Activated T-helper 1 cell treated with anti-CD3 and anti-CD28 coated beads, Interleukin-12 subunit alpha, Interleukin-12 subunit beta, Interleukin-2, Interleukin-4 antibody, amounts not matched to agents 30 ng/mL and 10 ng/mL and 1 ng/mL, durations not matched to agents 14 hours and 24 hours and 36 hours (primary cell): ENCODE data around the gene GLT1D1. TPM values are rescaled to one million over a fixed set of nuclear protein-coding genes. Genes with fewer than 3 reads are reported as not detected.
A peak's percentile ranks its signal among the peaks of the same experiment; 100 is the strongest.

Experiments used
- DNase-seq: peaks from one replicate; pipeline ENCODE4 v3.0.0; 2021; ENCODE audit warnings: low spot score
- H3K27ac Mint-ChIP-seq: one replicate; pipeline ENCODE4 v1.8.0; 2021; ENCODE audit warnings: mild to moderate bottlenecking, mixed read lengths
- H3K27me3 Mint-ChIP-seq: one replicate; pipeline ENCODE4 v1.8.0; 2022; ENCODE audit warnings: mild to moderate bottlenecking, moderate library complexity, mixed read lengths; ENCODE audit not compliant: insufficient read depth
- H3K36me3 Mint-ChIP-seq: one replicate; pipeline ENCODE4 v1.8.0; 2021; ENCODE audit warnings: low read depth, mixed read lengths
- H3K4me1 Mint-ChIP-seq: one replicate; pipeline ENCODE4 v1.8.0; 2021; ENCODE audit warnings: low read depth, mixed read lengths
- H3K4me3 Mint-ChIP-seq: one replicate; pipeline ENCODE4 v1.8.0; 2021; ENCODE audit warnings: mild to moderate bottlenecking, moderate library complexity, mixed read lengths
- H3K9me3 Mint-ChIP-seq: one replicate; pipeline ENCODE4 v1.8.0; 2021; ENCODE audit warnings: mixed read lengths
- intact Hi-C: fragments of 100-400 bp; cut with micrococcal nuclease; formaldehyde crosslinking; loops from one replicate; pipeline ENCODE4 v1.15.1; 2024
- total RNA-seq: library from RNA; stranded (reverse); gene quantifications from 2 replicates; pipeline ENCODE4 v1.2.3, GENCODE V29; 2022

The GLT1D1 gene
- total RNA-seq, 1 donor from 2014 or later: 2.0 TPM

DNA sequence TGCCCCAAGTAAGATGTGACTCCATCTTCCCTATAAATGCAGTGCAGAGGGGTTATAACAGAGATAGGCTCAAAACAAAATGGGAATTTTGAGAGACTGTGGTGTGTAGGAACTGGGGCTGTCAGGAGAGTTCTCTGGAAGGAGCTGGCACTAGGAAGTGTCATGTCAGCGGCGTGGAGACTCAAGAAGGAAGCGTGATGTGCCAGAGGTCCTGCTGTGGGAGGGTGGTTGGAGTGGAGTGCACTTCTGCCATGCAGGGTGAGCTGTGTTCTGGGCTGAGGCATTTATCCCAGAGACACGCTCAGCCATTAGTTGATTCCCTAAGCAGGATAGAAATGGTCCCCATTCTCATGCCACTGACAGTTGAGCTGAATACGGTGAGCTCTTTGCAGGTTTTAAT, 19.0 kb downstream of the GLT1D1 start:
- H3K27ac Mint-ChIP-seq: no peak overlapping the region
- intact Hi-C loops: no loop called here
- DNase-seq: no peak
- peaks cover 14% of the 10 kb centered on the region for H3K9me3 Mint-ChIP-seq
- no peak overlapping the region for H3K4me3 Mint-ChIP-seq
- H3K36me3 Mint-ChIP-seq: peaks cover 3% of the 10 kb centered on the region
- no peaks in the 10 kb centered on the region for H3K4me1 Mint-ChIP-seq
- H3K27me3 Mint-ChIP-seq: peaks cover 3% of the 10 kb centered on the region

DNA sequence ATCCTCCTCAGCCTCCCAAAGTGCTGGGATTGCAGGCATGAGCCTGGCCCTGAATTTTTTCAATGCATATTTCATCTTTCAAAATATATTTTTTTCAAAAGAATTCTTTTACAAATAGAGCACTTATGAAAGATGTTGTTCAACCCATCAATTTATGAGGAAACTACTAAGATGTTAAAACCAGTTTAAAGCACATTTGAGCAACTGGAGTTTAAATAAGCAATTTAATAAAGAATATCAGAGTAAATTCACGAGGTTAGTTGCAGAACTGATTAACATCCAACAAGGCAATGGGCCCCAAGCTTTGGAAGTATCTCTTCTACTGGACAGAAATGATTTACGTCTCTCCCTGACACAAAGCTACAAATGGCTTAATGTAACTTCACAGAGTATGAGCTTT, 23.3 kb downstream of the GLT1D1 start:
- H3K4me3 Mint-ChIP-seq: no peak overlapping the region
- intact Hi-C loops: no loop called here
- H3K9me3 Mint-ChIP-seq: peaks cover 18% of the 10 kb centered on the region
- H3K36me3 Mint-ChIP-seq: peaks cover 3% of the 10 kb centered on the region
- DNase-seq: no peak
- H3K27ac Mint-ChIP-seq: no peak overlapping the region
- H3K4me1 Mint-ChIP-seq: no peaks in the 10 kb centered on the region
- H3K27me3 Mint-ChIP-seq: no peaks in the 10 kb centered on the region

DNA sequence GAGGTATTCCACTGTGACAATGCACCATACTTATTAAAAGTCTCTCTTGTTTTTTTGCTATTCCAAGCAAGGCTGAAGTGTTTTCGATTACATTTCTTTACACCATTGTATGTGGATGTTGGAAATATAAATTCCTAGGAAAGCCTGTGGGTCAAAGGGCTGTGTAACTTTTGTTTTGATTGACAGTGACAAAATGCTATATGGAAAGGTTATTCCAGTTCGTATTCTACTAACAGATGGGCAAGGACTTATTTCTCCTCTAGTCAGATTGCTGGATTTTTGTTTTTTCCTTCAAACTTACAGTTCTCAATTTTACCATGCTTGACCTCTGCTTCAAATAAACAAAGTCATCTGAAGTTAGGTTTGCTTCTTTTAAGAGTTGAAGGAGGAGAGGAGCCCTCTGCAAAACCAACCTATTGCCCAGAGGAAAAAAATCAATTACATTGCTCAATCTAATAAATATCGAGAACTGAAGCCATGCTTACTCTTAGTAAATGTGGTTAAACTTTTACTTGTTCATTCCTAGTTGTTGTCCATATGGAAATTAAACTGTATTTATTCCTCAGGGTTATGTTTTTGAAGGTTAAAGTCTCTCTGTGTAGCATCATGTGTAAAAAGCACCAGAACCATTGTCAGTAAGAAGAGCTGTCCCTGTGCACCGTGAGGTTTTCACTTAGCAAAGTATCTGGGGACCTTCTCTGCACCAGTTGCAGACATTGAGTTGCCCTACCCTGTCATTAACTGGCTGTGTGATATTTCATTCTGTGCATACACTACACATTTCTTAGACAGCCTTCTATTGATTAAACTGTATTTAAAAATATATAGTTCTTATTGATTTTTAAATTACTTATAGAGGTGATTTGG, 26.9 kb downstream of the GLT1D1 start:
- intact Hi-C loops: no loop called here

DNA sequence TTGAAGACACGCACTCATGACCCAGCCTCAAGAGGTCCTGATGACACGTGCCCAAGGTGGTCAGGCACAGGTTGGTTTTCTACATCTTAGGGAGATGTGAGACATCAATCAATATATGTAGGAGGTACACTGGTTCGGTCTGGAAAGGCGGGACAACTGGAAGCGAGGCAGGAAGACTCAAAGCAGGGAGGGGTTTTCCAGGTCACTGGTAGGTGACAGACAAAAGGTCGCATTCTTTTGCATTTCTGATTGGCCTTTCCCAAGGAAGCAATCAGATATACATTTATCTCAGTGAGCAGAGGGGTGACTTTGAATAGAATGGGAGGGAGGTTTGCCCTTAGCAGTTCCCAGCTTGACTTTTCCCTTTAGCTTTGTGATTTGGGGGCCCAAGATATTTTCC, 38.6 kb downstream of the GLT1D1 start:
- intact Hi-C loops: no loop called here
- H3K9me3 Mint-ChIP-seq: no peaks in the 10 kb centered on the region
- peaks cover 2% of the 10 kb centered on the region for H3K27me3 Mint-ChIP-seq
- no peak for DNase-seq
- H3K4me3 Mint-ChIP-seq: no peak overlapping the region
- no peak overlapping the region for H3K27ac Mint-ChIP-seq
- no peaks in the 10 kb centered on the region for H3K36me3 Mint-ChIP-seq
- no peaks in the 10 kb centered on the region for H3K4me1 Mint-ChIP-seq

More for the DNA sequence above, 26.9 kb downstream of the GLT1D1 start:
- Mint-ChIP-seq H3K9me3 (peaks cover 13% of the 10 kb centered on the region), H3K27me3 (no peaks in the 10 kb centered on the region), H3K4me1 (no peaks in the 10 kb centered on the region), H3K27ac (no peak overlapping the region), H3K4me3 (no peak overlapping the region), H3K36me3 (peaks cover 3% of the 10 kb centered on the region)
- DNase-seq: no peak

DNA sequence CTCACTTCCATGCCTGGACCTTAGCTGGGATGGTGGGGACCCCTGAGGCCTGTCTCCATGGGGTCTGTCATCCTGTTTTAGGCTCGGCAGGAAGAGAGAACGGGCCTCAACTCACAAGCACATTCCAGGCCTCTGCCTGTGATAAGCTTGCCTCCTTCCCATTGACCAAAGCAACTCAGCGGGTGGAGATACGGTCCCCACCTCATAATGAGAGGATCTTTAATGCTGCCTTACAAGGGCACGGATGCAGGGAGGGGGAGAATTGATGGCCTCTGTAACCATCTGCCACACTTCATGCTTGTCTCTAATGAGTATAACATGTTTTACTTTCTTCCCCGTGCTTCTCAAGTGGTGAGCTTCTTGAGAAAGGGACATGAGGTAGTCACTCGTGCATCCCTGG, 50.0 kb downstream of the GLT1D1 start:
- no peaks in the 10 kb centered on the region for H3K36me3 Mint-ChIP-seq
- no peak overlapping the region for H3K4me3 Mint-ChIP-seq
- H3K9me3 Mint-ChIP-seq: no peaks in the 10 kb centered on the region
- intact Hi-C loops: no loop called here
- no peaks in the 10 kb centered on the region for H3K4me1 Mint-ChIP-seq
- H3K27ac Mint-ChIP-seq: no peak overlapping the region
- DNase-seq: no peak
- no peaks in the 10 kb centered on the region for H3K27me3 Mint-ChIP-seq

DNA sequence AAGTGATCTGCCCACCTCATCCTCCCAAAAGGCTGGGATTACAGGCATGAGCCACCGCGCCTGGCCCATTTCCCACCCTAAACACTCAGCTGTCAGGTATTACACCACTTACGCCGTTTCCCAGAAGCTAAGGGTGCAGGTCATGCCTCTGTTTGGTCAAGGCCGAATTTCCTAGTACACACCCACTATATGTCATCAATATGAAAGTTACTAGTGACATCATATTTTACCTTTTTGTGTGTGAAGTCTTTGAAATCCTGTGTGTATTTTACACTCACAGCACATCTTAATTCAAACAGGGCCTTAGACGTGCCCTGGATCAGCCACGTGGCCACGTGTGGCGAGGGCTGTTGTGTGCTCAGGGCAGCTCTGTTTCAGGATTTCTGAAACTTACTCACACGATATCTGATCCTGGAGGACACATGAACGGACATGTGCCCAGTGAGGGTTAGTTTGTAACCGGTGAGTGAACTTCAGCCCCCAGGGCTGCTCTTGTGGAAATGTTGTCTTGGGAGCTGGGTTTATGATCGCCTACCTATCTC, 51.8 kb downstream of the GLT1D1 start:
- Mint-ChIP-seq H3K4me3 (no peak overlapping the region), H3K27ac (no peak overlapping the region), H3K27me3 (peaks cover 2% of the 10 kb centered on the region), H3K4me1 (peaks cover 6% of the 10 kb centered on the region), H3K9me3 (no peaks in the 10 kb centered on the region), H3K36me3 (no peaks in the 10 kb centered on the region)
- DNase-seq: no peak
- intact Hi-C loops: no loop called here

DNA sequence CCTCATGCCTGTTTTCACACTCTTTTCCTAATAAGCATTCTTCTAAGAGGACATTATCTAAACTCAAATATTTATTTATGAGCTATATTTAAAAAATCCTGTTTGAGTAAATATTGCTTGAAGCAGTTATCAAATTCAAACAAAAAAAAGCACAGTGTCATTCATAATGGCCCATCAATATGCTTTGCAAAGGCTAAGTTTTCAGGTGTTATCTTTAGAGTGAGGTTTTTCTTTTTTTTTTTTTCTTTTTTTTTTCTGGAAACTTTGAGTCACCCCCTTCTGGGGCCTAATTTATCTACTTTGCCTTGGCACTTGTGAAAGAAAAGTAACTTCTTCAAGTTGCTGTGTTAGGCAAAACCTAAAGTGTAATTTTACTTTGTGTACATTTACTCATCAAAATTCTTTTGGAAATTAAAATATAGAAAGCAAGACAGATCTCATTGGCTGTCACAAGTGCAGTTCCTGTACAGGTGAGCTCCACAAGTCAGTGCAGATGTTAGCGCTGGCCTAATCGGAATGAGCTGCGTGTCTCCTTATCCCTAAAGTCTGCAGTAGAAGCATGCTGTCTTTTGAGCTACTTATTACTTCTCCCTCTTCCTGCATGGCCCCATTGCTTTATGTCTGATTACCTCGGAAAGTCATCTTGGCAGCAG, 53.3 kb downstream of the GLT1D1 start:
- H3K4me3 Mint-ChIP-seq: no peak overlapping the region
- H3K4me1 Mint-ChIP-seq: peaks cover 6% of the 10 kb centered on the region
- no peaks in the 10 kb centered on the region for H3K36me3 Mint-ChIP-seq
- intact Hi-C loops: no loop called here
- no peak for DNase-seq
- no peaks in the 10 kb centered on the region for H3K9me3 Mint-ChIP-seq
- no peak overlapping the region for H3K27ac Mint-ChIP-seq
- peaks cover 6% of the 10 kb centered on the region for H3K27me3 Mint-ChIP-seq

DNA sequence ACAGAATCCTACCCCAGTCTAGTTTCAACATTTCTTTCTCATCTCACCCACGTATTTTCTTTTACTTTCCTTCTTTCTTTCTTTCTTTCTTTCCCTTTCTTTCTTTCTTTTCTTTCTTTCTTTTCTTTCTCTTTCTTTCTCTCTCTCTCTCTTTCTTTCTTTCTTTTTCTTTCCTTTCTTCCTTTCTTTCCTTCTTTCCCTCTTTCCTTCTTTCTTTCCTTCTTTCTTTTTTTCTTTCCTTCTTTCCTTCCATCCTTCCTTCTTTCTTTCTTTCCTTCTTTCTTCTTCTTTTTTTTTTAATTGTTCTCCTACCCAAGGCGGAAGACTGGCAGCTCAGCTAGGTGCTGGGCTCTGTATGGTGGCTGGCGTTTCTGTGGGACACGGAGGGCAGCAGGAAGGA, 55.0 kb downstream of the GLT1D1 start:
- Mint-ChIP-seq H3K9me3 (no peaks in the 10 kb centered on the region), H3K27ac (peak overlapping the region; percentile 24), H3K4me1 (peaks cover 6% of the 10 kb centered on the region), H3K27me3 (peaks cover 6% of the 10 kb centered on the region), H3K36me3 (no peaks in the 10 kb centered on the region), H3K4me3 (no peak overlapping the region)
- intact Hi-C loops: no loop called here
- DNase-seq: no peak

DNA sequence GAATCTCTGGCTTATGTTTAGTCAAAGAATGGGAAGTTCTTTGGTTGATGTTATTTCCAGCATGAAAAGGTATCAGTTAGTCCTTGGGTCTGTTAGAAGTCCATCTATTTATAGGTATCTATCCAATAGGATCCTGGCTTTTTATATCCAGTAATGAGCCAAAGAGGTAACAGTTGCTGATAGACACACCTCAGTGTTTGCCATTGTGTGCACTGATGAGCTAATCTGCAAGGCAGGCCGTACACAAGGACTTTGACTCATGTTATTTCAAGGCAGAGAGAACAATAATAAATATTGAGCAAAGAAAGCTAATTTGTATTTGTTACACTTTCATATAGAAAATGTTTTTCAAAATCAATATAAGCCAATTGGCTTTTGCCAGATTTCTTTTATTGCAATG, 56.4 kb downstream of the GLT1D1 start:
- no peak overlapping the region for H3K27ac Mint-ChIP-seq
- H3K36me3 Mint-ChIP-seq: no peaks in the 10 kb centered on the region
- H3K27me3 Mint-ChIP-seq: peaks cover 6% of the 10 kb centered on the region
- DNase-seq: no peak
- H3K9me3 Mint-ChIP-seq: no peaks in the 10 kb centered on the region
- intact Hi-C loops: no loop called here
- peaks cover 12% of the 10 kb centered on the region for H3K4me1 Mint-ChIP-seq
- H3K4me3 Mint-ChIP-seq: no peak overlapping the region

DNA sequence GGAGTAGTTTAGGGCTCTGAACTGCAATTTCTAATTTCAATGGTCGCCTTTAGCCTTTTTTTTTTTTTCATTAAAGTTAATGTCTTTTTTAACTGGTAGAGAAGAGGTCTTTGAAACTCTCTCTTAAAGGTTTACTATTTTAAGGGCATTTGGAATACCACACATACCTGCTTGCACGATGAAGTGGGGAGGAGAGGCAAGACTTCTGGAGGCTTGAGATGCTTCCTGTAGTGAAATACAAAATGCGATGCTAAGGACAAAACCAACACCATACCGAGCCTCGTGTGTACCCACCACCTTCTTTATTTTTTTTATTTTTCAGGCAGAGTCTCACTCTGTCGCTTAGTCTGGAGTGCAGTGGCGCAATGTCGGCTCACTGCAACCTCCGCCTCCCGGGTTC, 57.4 kb downstream of the GLT1D1 start:
- intact Hi-C loops: no loop called here
- DNase-seq: no peak
- no peak overlapping the region for H3K4me3 Mint-ChIP-seq
- peaks cover 6% of the 10 kb centered on the region for H3K27me3 Mint-ChIP-seq
- H3K9me3 Mint-ChIP-seq: no peaks in the 10 kb centered on the region
- peaks cover 22% of the 10 kb centered on the region for H3K4me1 Mint-ChIP-seq
- no peak overlapping the region for H3K27ac Mint-ChIP-seq
- no peaks in the 10 kb centered on the region for H3K36me3 Mint-ChIP-seq

DNA sequence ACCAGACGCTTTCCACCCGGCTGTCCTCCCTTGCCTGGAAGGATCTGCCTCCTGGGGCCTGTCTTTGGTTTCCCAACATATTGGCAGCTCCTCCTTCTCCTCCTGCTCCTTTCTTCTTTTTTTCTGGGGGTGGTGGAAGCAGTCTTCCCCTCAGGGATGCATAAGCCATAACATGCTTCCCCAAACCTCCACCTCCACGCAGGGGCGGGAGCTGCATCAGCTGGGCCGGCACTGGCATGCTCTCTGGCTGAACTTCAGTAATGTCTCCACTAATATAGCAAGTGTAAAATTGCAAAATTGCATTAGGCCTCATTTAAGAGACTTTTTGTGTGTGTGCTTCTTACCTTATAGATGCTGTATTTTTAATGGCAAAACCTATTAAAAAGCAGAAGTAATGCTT, 58.6 kb downstream of the GLT1D1 start:
- DNase-seq: no peak
- no peak overlapping the region for H3K27ac Mint-ChIP-seq
- H3K36me3 Mint-ChIP-seq: no peaks in the 10 kb centered on the region
- H3K9me3 Mint-ChIP-seq: no peaks in the 10 kb centered on the region
- peaks cover 33% of the 10 kb centered on the region for H3K4me1 Mint-ChIP-seq
- peaks cover 8% of the 10 kb centered on the region for H3K27me3 Mint-ChIP-seq
- H3K4me3 Mint-ChIP-seq: no peak overlapping the region
- intact Hi-C loops: no loop called here

DNA sequence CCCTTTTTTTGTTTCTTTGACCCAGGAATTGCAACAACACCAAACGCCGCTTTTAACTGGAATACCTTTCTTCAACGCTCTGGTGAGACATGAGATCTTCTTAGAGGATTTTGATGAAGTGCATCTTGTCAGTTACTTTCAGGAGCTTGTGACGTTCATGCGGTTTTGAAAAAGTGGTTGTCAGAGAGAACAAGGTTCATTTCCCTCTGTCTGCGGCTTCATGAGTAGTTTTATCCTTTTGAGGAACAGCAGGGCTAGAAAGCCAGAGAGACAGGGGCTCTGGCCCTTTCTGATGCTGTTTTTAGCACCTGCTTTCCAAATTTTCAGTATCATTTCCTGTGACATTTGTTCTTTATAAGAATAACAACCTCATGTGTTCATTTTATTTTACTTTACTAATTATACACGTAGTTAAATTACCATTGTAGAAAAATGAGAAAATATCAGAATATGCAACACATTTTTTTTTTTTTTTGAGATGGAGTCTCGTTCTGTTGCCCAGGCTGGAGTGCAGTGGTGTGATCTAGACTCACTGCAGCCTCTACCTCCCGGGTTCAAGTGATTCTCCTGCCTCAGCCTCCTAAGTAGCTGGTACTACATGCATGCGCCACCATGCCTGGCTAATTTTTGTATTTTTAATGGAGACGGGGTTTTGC, 61.8 kb downstream of the GLT1D1 start:
- H3K4me1 Mint-ChIP-seq: peaks cover 46% of the 10 kb centered on the region
- intact Hi-C loops: loop anchor here (1.0 kb wide), 3 partner anchors 85 to 105 kb away; no protein-coding TSS in a partner anchor
- peaks cover 6% of the 10 kb centered on the region for H3K27me3 Mint-ChIP-seq
- peak; percentile 55 for DNase-seq
- peak overlapping the region; percentile 68 for H3K27ac Mint-ChIP-seq
- no peaks in the 10 kb centered on the region for H3K9me3 Mint-ChIP-seq
- peak overlapping the region; percentile 30 for H3K4me3 Mint-ChIP-seq
- H3K36me3 Mint-ChIP-seq: peaks cover 2% of the 10 kb centered on the region

DNA sequence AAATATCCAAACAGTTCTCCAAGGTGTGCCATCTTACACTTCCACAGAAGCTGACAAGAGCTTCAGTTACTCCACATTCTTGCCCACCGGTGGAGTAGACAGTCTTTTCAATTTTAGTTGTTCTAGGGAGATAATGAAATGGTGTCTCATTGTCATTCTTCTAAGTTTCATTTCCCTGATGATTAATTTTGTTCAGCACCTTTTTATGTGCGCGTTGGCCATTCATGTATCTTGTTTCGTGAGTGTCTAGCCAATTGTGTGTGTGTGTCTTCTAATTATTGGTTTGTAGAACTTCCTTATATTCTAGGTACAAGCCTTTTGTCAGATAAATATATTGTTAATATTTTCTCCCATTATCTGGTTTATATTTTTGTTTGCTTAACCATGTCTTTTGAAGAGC, 63.1 kb downstream of the GLT1D1 start:
- intact Hi-C loops: no loop called here
- peaks cover 52% of the 10 kb centered on the region for H3K4me1 Mint-ChIP-seq

More for the DNA sequence above, 63.1 kb downstream of the GLT1D1 start:
- H3K27me3 Mint-ChIP-seq: peaks cover 4% of the 10 kb centered on the region
- no peak overlapping the region for H3K4me3 Mint-ChIP-seq
- no peak for DNase-seq
- peaks cover 2% of the 10 kb centered on the region for H3K36me3 Mint-ChIP-seq
- peak overlapping the region; percentile 22 for H3K27ac Mint-ChIP-seq
- H3K9me3 Mint-ChIP-seq: no peaks in the 10 kb centered on the region
